NB4 (cell line): ENCODE measurements around the gene CIITA.

Experiments used
- POLR2A ChIP-seq: IDR thresholded peaks from 2 replicates; pipeline ENCODE4 v1.6.1; 2011; ENCODE audit warnings: mild to moderate bottlenecking; ENCODE audit not compliant: insufficient read length; ENCODE audit errors: extremely low read depth
- TF ChIP-seq, protein P1 (sequence below): IDR thresholded peaks from one replicate; pipeline ENCODE4 v1.5.1; 2012; ENCODE audit warnings: low read depth, low read length

DNA sequence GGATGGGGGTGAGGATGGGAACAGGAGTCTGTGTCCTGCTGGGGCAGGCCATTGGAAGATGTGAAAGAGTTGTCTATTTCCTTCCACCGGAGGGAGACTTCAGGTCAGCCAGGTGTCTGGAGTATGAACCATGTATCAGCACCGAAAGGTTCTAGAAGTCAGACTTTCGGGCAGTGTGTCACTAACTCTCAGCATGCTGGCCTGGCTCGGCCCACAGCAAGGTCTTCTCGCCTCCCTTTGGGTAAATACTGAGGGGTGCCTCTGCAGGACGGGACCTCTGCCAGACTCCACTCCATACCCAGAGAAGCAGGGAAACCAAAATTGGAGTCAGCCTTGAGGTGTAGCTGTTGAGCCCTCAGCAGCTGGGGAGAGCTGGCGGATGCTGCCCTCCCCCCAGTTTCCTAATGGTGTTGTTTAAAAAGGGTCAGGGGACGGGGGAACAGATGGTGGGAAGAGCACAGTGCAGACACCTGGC is 507 bp downstream of the CIITA start:
- TF ChIP-seq, protein P1, sequence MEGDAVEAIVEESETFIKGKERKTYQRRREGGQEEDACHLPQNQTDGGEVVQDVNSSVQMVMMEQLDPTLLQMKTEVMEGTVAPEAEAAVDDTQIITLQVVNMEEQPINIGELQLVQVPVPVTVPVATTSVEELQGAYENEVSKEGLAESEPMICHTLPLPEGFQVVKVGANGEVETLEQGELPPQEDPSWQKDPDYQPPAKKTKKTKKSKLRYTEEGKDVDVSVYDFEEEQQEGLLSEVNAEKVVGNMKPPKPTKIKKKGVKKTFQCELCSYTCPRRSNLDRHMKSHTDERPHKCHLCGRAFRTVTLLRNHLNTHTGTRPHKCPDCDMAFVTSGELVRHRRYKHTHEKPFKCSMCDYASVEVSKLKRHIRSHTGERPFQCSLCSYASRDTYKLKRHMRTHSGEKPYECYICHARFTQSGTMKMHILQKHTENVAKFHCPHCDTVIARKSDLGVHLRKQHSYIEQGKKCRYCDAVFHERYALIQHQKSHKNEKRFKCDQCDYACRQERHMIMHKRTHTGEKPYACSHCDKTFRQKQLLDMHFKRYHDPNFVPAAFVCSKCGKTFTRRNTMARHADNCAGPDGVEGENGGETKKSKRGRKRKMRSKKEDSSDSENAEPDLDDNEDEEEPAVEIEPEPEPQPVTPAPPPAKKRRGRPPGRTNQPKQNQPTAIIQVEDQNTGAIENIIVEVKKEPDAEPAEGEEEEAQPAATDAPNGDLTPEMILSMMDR = no peak
- TF ChIP-seq POLR2A = no peak
